ENCODE results near the gene TENM4. TPM values are rescaled to one million over a fixed set of nuclear protein-coding genes. Genes with fewer than 3 reads are reported as not detected.

TENM4 gene
- total and polyA plus RNA-seq, 2 of the 13 experiments (the other 11 are each of a cell fraction or from before 2014, with no cell fraction given): not detected

DNA sequence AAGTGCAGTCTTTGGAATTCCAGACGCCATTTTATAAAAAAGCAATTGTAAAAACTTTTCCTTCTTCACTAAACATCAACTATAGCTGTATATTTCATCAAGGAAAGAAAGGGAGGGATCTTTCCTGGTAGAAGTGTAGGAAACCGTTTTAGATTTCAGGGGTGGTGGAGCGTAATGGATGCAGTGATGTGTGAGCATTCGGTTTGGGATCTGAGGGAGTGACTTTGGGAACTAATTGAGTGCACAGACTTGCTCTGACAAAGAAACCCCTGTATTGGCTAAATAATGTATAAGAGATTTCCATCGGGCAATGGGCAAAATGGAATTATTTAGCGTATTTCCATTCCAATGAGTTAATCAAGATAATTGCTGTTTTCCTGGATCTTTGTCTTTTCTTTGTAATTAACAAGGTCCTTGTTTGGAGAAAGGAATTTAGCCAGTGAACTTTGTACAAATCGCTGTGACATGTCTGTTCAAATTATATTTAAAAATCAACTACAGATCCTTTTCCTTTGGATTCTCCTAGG is 741.2 kb downstream of the TENM4 start:
- ChIA-PET POLR2A (no interaction called here), CTCF (ENCODE audit: low intra/inter-chr PET ratio, low total read pairs) (no interaction called here)
- H3K27me3 ChIP-seq (ENCODE audit: control insufficient read depth in 1 of 2, insufficient read depth in 2 of 2, low read length in 2 of 2): peaks cover 2 to 27% of the 10 kb centered on the region in 2 experiments; a peak in 4 of 5 replicates
- ATAC-seq (no peak), DNase-seq (ENCODE audit: low spot score) (no peak), FAIRE-seq (no peak)
- no peaks in the 10 kb centered on the region for H3K4me1 ChIP-seq (ENCODE audit: insufficient read depth, low read length)
- H3K79me2 ChIP-seq (ENCODE audit: insufficient read depth, low read length): no peaks in the 10 kb centered on the region
- H3K4me3 ChIP-seq (replicated peaks in 1 of 3; ENCODE audit: insufficient read depth in 1 of 3, low read depth in 2 of 3, low read length in 3 of 3): no peak overlapping the region
- H3K4me2 ChIP-seq (ENCODE audit: low read depth, low read length): no peak overlapping the region
- no peaks in the 10 kb centered on the region for H3K36me3 ChIP-seq (replicated peaks in 1 of 2; ENCODE audit: control insufficient read depth in 1 of 2, insufficient read depth in 2 of 2, low read length in 2 of 2)
- WGBS (ENCODE audit: low lambda C conversion rate): 23% methylated on average over 7 of the region's 7 CpGs
- intact Hi-C loops (cut with micrococcal nuclease; ENCODE audit: unreplicated experiment) (no loop called here), in situ Hi-C loops (cut with HindIII; ENCODE audit: extremely low pct_ligation_motif_present, low pct_unique_long_range_greater_than_20kb) (no loop called here)
- H3K9ac ChIP-seq (ENCODE audit: insufficient read depth, low read depth, low read length): no peak overlapping the region
- BruUV-seq (replicated peaks): no TSS peak
- H2AFZ ChIP-seq (ENCODE audit: low read length): no peak overlapping the region
- no peaks in the 10 kb centered on the region for H4K20me1 ChIP-seq (ENCODE audit: insufficient read depth, low read length)
- H3K9me3 ChIP-seq (ENCODE audit: low read length): no peaks in the 10 kb centered on the region
- H3K27ac ChIP-seq (ENCODE audit: extremely low read length, insufficient read depth, low read length): no peak overlapping the region
- TF ChIP-seq ZNF501 (CRISPR knock-in tag; IDR thresholded peaks at IDR 0.05): no peak
- no peak for TF ChIP-seq ZNF605 (CRISPR knock-in tag; IDR thresholded peaks at IDR 0.05)
- no peak for TF ChIP-seq NCOR1 (IDR thresholded peaks at IDR 0.05; ENCODE audit: borderline replicate concordance, low read length)
- TF ChIP-seq ZBTB38 (CRISPR knock-in tag; IDR thresholded peaks at IDR 0.05): no peak
- TF ChIP-seq ZFP36 (IDR thresholded peaks at IDR 0.05; ENCODE audit: borderline replicate concordance, low read depth, low read length, partially characterized antibody): no peak
- no peak for TF ChIP-seq TMF1 (CRISPR knock-in tag; IDR thresholded peaks at IDR 0.05; ENCODE audit: low read depth)
- TF ChIP-seq, protein P1, sequence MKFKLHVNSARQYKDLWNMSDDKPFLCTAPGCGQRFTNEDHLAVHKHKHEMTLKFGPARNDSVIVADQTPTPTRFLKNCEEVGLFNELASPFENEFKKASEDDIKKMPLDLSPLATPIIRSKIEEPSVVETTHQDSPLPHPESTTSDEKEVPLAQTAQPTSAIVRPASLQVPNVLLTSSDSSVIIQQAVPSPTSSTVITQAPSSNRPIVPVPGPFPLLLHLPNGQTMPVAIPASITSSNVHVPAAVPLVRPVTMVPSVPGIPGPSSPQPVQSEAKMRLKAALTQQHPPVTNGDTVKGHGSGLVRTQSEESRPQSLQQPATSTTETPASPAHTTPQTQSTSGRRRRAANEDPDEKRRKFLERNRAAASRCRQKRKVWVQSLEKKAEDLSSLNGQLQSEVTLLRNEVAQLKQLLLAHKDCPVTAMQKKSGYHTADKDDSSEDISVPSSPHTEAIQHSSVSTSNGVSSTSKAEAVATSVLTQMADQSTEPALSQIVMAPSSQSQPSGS (CRISPR knock-in tag; IDR thresholded peaks at IDR 0.05): no peak
- TF ChIP-seq ZNF264 (CRISPR knock-in tag; IDR thresholded peaks at IDR 0.05): no peak
- TF ChIP-seq ELF4 (CRISPR knock-in tag; IDR thresholded peaks at IDR 0.05; ENCODE audit: borderline replicate concordance): no peak
- no peak for TF ChIP-seq PRPF4 (IDR thresholded peaks at IDR 0.05; ENCODE audit: low read depth, low read length, poor library complexity, severe bottlenecking)
- TF ChIP-seq HIVEP1 (CRISPR knock-in tag; IDR thresholded peaks at IDR 0.05): no peak
- TF ChIP-seq ISX (CRISPR knock-in tag; conservative IDR thresholded peaks at IDR 0.05): no peak
- TF ChIP-seq BCLAF1 (IDR thresholded peaks at IDR 0.05): no peak
- no peak for TF ChIP-seq CEBPG (CRISPR knock-in tag; IDR thresholded peaks at IDR 0.05)
- TF ChIP-seq, protein P2, sequence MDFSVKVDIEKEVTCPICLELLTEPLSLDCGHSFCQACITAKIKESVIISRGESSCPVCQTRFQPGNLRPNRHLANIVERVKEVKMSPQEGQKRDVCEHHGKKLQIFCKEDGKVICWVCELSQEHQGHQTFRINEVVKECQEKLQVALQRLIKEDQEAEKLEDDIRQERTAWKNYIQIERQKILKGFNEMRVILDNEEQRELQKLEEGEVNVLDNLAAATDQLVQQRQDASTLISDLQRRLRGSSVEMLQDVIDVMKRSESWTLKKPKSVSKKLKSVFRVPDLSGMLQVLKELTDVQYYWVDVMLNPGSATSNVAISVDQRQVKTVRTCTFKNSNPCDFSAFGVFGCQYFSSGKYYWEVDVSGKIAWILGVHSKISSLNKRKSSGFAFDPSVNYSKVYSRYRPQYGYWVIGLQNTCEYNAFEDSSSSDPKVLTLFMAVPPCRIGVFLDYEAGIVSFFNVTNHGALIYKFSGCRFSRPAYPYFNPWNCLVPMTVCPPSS (IDR thresholded peaks at IDR 0.05): no peak
- TF ChIP-seq ZKSCAN8 (CRISPR knock-in tag; IDR thresholded peaks at IDR 0.05; ENCODE audit: borderline replicate concordance): no peak
- TF ChIP-seq ZNF503 (CRISPR knock-in tag; IDR thresholded peaks at IDR 0.05): no peak
- no peak for TF ChIP-seq PHF20 (CRISPR knock-in tag; IDR thresholded peaks at IDR 0.05)
- no peak for TF ChIP-seq PAX8 (CRISPR knock-in tag; IDR thresholded peaks at IDR 0.05; ENCODE audit: borderline replicate concordance)

Measured in HepG2 (cell line).